GM10847 (cell line): ENCODE results near the gene ADIPOQ.

Source experiments
- POLR2A ChIP-seq: IDR thresholded peaks from 2 replicates; pipeline ENCODE4 v1.6.1; 2011; ENCODE audit not compliant: insufficient read length; ENCODE audit errors: extremely low read depth

ADIPOQ gene

GRCh38 chr3:186824430-186825139 is 17.9 kb upstream of the ADIPOQ start:
- no peak for TF ChIP-seq POLR2A

GRCh38 chr3:186825294-186825821 is 17.2 kb upstream of the ADIPOQ start:
- TF ChIP-seq POLR2A, result no peak

GRCh38 chr3:186825872-186826409 is 16.6 kb upstream of the ADIPOQ start:
- TF ChIP-seq POLR2A, result no peak

- TF ChIP-seq POLR2A, result no peak
These were observed 16.0 kb upstream of the ADIPOQ start for GRCh38 chr3:186826410-186826975.

GRCh38 chr3:186826976-186827857 is 15.3 kb upstream of the ADIPOQ start:
- TF ChIP-seq POLR2A, result no peak

- TF ChIP-seq POLR2A, result no peak
These were observed 14.2 kb upstream of the ADIPOQ start for GRCh38 chr3:186828340-186828739.

- TF ChIP-seq POLR2A, result no peak
These were observed 10.7 kb upstream of the ADIPOQ start for GRCh38 chr3:186831798-186832197.

- no peak for TF ChIP-seq POLR2A
These were observed 10.2 kb upstream of the ADIPOQ start for GRCh38 chr3:186832276-186832675.

- no peak for TF ChIP-seq POLR2A
These were observed 2.5 kb upstream of the ADIPOQ start for GRCh38 chr3:186839874-186840641.

GRCh38 chr3:186841620-186842019 is 890 bp upstream of the ADIPOQ start:
- TF ChIP-seq POLR2A, result no peak

GRCh38 chr3:186843039-186843432 is 526 bp downstream of the ADIPOQ start:
- no peak for TF ChIP-seq POLR2A

- no peak for TF ChIP-seq POLR2A
These were observed 2.4 kb downstream of the ADIPOQ start for GRCh38 chr3:186844908-186845307.

GRCh38 chr3:186845756-186846155 is 3.2 kb downstream of the ADIPOQ start:
- TF ChIP-seq POLR2A, result no peak

- TF ChIP-seq POLR2A, result no peak
These were observed 4.9 kb downstream of the ADIPOQ start for GRCh38 chr3:186847437-186847836.
